Pons (tissue), 1 donor: ENCODE measurements around the gene RFFL.
"Not testable (repeated sequence)": the region's sequence is repeated elsewhere in the genome, so short reads cannot be mapped to it uniquely, and the experiment has no call there.

Experiments used
- DNase-seq: peaks from one replicate; pipeline ENCODE4 v3.0.0-alpha.2; 2016; ENCODE audit warnings: low spot score

Gene RFFL, protein sequence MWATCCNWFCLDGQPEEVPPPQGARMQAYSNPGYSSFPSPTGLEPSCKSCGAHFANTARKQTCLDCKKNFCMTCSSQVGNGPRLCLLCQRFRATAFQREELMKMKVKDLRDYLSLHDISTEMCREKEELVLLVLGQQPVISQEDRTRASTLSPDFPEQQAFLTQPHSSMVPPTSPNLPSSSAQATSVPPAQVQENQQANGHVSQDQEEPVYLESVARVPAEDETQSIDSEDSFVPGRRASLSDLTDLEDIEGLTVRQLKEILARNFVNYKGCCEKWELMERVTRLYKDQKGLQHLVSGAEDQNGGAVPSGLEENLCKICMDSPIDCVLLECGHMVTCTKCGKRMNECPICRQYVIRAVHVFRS

DNA sequence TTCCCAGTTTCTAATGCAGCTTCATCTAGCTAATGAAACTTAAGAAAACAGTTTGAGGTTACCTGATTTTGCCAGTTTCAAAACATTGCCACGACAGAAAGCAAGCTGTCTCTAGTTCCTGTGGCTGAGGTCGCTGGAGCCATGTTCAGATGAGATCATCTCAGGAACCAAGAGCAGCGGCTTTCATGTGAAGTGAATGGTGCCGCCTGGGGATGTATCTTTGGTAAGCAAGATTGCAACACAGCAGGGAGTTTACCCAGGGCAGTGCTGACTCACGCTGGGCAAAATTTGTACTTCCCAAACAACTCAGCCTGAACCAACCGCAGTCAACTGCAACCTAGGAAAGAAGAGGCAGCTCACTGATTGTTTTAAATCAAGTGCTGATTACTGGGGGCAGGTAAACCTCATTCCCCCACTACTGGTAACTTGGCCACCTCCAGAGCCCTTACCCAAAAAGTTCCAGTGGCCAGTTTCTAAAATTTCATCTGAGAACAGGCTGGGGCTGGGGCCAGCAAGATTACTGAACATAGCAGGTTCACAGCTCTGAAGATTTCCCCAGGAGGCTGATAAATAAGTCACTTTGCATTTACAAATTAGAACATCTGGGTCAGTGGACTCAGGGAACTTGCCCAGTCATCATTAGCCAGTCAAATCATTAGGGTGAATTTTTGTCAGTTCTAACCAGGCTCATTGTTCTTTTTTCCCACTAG, at the start of gene RFFL:
Gene RFFL, minus strand, starts transcription at position 194 of the 710 bp plus-strand sequence. CDS start 37,154 bp downstream, outside the sequence.
- peak; percentile 99 for DNase-seq

DNA sequence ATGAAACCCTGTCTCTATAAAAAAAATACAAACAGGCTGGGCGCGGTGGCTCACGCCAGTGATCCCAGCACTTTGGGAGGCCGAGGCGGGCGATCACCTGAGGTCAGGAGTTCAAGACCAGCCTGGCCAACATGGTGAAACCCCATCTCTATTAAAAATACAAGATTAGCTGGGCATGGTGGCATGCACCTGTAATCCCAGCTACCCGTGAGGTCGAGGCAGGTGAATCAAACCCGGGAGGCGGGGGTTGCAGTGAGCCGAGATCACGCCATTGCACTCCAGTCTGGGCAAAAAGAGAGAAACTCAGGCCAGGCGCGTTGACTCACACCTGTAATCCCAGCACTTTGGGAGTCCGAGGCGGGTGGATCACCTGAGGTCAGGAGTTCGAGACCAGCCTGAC, 47.3 kb upstream of the RFFL start:
- DNase-seq = not testable (repeated sequence)

DNA sequence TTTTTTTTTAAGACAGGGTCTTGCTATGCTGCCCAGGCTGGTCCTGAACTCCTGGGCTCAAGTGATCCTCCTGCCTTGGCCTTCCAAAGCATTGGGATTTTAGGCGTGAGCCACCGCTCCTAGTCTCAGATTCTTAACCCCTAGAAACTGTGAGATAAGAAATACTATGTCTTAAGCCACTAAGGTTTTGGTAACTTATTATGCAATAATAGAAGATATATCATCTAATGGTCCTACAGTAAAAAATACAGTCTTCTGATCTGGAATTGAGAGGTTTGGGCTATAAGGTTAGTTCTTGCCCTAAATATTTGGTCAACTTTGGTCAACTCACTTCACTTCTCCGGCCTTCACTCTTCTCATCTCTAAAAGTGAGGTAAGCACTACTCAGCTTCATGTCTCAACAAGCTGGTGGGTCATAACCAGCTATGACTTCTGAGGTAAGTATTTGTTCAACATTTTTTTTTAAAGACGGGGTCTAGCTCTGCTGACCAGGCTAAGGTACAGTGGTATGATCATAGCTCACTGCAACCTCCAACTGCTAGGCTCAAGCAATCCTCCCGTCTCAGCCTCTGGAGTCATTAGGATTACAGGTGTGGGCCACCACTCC, 41.4 kb upstream of the RFFL start:
- no peak for DNase-seq

DNA sequence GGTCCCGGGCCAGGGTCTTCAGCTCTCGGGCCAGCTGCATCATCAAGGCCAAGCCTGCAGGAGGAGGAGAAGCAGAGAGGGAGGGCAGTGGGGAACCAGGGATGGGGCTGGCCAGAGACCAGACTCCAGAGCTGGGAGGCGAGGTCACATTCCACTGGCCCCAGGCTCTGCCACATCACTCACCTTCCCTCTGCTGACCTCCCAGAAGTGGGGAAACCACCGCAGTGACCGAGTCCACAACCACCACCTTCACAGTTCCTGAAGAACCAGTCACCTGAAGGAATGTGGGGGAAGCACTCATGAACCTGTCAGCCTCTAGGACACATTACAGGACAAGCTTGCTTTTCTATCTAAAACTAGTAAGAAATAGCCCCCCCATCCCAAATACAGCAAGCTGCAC, 39.8 kb upstream of the RFFL start:
- no peak for DNase-seq

DNA sequence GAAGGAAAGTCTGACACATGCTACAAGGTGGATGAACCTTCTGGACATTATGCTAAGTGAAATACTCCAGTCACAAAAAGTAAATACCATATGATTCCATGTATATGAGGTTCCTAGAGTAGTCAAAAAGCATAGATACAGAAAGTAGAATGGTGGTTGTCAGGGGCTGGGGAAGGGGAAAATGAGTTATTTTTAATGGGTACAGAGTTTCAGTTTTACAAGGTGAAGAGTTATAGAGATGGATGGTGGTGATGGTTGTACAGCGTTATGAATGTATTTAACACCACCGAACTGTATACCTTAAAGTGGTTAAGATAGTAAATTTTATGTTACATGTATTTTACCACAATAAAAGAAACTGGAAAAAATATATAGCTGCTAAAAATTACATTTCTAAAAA, 38.2 kb upstream of the RFFL start:
- no peak for DNase-seq

DNA sequence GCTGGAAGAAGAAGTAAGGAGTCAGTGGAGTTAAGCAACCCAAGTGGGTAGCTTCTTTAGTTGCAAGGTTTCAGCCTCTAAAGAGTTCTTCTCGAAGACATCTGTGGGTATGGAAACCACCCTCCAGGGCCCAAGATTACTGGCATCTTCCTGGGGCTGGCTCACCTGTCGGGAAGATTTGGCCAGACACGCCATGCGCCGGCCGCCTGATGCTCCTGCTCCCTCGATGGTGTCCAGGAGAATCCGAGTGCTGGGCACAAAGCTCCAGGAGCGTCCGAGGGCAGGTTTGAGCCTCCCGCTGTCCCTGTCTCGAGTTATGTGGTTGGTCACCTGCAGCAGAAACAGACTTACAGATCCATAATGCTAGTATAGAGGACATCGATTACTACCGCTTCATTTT, 37.5 kb upstream of the RFFL start:
- DNase-seq = no peak

DNA sequence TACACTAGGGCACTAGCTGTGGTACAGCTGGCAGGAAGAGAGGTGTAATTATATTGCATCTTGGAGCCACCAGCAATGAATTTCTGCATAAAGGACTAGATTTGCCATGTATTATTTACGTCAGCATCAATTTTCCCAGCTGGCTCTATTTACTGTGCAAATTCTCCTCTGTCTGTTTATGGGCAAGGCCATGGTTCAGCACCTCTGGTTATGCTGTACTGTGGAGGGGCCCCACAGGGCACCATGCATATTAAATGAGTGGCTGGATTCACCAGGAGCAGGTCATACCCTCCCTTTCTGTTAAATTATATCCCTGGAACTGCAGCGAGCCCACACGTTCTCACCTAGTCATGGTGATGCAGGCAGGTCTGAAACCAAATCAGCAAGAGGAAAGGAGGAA, 36.4 kb upstream of the RFFL start:
- DNase-seq = no peak

DNA sequence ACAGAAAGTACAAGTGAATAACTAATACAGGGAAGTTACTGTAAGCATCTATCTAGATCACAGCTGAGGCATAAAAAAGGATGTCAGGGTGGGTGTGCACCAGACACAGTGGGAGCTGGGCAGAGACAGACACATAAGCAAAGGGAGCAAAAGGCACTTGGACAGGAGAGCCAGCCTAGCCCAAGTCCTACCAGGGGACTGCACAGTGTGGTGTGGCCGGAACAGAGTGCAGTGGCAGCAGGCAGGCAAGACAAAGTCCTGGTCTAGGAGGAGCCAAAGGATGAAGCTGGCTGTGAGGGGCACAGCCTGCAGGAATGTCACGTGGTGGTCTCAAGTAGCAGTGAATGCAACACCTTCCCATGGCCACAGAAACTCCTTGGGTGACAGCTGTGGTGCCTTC, 34.3 kb upstream of the RFFL start:
- DNase-seq = no peak

DNA sequence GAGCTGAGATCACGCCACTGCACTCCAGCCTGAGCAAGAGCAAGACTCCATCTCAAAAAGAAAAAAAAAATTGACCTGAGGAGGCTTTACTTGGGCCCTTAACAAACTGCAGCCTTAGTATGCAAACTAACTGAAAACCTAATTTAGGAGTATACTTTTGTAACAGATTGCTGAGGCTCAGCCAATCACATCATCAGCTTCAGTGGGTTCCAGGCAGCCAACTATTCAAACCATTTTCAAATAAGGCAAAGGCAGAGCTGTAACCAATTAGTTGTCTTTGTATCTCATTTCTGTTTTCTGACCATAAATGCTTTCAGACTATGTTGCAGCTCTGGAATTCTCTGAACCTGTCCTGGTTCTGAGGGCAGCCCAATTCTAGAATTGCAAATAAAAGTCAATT, 32.2 kb upstream of the RFFL start:
- DNase-seq = no peak

DNA sequence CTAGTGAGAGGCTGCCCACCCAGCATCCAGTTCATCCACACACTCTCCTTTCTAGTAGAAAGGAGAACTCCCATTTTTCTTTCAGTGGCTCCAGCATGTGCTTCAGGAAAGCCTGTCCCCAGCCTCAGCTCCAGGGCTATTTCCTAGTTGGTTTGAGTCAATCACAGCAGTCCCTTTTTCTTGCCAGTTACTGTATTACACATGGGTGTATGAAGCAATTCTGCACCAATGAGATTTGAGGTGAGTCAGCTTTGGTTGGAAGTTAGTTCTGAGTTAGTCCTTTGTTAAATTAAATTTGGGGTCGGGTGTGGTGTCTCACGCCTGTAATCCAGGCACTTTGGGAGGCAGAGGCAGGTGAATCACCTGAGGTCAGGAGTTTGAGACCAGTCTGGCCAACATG, 31.4 kb upstream of the RFFL start:
- no peak for DNase-seq

DNA sequence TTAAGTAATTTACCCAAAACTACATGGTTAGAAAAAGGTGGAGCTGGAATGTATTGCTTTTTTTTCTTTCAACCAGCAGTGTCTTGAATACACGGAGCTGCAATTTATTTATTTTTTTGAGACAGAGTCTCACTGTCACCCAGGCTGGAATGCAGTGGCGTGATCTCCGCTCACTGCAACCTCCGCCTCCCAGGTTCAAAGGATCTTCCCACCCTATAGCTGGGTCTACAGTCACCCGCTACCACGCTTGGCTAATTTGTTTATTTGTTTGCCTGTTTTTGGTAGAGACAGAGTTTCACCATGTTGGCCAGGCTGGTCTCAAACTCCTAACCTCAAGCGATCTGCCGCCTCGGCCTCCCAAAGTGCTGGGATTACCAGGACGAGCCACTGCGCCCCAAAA, 27.2 kb upstream of the RFFL start:
- not testable (repeated sequence) for DNase-seq

DNA sequence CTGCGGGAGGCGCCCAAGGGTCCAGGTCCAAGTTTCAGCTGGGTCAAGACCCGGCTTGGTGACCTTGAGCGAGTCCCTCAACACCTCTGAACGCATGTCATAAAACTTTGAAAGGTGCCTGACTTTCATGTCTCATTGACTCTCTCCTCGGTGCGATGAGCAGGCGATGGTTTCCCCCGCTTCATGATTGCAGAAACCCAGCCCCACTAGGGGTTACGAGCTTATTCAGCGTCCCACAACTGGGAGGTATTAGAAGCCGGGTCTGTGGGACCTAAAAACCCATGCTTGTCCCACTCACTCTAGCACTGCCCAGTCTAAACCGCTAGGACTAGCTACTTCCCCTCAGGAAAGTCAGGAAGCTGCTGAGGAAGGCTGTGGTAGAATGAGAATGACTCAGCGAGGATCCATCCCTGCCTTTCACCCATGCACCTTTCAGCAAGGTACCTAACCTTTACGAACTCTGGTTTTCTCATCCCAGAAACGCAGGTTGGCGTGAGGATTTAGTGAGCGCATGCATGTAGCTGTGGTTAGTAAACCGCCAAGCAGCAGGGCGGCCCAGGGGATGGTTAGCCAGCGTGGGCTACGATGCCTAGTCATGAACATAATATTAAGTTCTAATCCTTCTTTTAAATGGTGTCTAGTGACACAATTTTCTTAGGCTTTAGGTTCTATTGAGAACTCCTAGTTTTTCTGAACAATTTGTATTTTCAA, 26.2 kb upstream of the RFFL start:
- peak; percentile 58 for DNase-seq

DNA sequence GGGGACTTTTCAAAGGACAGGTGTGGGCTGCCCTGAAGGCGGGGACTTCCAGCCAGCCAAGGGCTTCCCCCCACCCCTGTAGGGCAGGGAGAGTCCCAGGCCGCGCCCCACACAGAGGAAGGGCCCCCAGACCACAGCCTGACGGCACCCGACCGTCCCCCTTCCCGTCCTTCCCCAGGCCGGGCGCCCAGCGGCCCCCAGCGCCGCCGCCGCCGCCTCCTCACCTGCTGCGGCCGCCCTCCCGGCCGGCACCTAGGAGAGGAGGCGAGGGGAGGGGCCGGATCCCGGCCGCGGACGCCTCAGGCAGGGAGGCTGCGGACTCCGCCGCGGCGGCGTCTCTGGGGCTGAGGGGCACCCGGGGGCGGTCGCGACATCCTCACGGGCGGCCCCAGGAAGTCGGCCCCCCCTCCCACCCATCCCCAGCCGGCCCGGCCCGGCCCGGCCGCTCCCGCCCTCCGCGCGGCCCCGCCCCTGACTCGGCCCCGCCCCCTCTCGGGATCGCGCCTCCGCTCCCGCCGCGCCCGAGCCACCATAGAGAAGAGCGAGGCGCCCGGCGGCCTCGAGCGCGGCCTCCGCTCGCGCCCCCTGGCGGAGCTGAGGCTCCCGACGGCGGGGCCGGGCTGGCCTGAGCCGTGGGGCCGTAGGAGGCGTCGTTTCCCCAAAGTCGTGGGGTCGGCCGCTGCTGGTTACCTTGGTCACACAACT, 25.5 kb upstream of the RFFL start:
- DNase-seq = peak; percentile 78

DNA sequence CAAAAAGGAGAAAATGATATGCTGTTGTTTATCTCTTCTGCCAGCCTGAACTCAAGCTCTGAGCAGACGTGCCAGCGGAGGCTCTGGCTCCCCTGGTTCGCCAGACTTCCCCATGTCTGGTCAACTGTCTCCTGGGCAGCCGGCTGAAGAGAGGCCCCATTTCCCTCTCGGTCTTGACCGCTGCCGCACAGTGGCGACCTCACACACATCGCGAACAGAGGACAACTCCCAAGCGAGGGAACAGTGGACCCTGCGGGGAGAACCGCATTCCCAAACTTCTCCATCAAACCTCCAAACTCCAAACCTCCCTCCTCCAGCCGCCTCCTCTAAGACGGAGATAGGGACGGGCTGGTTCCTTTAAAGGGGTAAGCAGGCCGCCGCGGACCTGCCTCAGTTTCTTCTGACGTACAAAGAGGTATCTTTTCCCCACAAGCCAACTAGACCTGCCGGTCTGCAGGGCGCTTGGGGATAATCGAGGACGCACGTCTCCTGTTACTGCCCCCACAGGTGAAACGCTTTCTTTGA, 24.9 kb upstream of the RFFL start:
- peak; percentile 77 for DNase-seq

DNA sequence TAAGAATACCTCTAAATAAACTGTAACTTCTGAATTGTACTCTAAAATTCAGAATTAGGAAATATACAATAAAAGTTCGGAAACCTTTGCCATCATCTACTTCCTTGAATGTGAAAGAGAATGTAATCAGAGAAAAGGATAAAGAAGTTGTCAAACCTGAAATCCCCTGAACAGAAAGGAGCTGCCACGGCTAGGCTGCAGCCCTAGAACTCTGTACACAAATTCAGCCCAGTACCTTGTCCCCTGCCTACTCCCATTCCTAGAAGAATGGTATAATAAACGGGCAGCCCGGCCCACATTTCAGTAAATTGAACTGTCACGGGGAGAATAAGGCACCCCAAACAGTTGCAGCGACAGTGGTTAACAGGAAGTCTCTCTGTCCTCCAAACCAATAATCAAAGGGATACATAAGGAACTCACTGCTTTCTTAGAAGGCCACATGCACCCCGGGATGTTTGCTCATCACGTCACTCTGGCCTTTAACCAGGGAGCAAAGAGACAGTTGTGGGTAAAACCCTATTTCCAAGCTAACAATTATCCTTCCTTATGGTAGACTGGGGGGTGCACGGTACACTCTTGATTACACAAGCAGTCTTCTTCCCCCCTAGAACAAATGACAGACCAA, 24.3 kb upstream of the RFFL start:
- DNase-seq = peak; percentile 88

DNA sequence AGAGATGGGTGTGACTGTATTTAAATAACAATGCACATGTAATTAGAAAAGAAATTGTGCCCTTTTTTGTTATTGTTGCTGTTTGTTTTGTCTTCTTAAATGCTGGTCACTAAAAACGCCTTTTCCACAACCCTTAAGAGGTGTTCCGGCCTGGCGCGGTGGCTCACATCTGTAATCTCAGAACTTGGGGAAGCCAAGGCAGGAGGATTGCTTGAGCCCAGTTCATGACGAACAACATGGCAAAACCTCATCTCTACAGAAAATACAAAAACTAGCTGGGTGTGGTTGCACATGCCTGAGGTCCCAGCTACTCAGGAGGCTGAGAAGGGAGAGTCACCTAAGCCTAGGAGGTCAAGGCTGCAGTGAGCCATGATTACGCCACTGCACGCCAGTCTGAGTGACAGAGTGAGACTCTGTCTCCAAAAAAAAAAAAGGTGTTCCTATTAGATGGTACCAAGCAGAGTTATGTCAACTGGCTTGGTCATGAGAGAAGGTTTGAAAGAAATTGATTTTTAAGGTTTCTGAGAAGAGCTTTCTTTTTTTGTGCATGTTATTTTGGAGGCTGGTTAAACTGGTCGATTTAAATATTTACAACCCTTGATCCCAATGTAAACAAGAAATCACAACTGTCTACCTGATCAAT, 23.5 kb upstream of the RFFL start:
- DNase-seq = peak; percentile 59

DNA sequence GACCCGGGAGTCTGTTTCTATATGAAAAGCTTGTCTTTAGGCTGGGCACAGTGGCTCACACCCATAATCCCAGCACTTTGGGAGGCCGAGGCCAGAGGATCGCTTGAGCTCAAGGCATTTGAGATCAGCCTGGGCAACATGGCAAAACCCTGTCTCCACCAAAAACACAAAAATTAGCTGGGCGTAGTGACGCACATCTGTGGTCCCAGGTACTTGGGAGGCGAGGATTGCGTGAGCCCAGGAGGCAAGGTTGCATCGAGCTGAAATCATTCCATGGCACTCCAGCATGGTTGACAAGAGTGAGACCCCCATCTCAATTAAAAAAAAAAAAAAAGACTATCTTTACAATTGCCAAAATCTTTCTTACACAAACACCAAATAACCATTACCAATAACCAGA, 22.7 kb upstream of the RFFL start:
- no peak for DNase-seq

DNA sequence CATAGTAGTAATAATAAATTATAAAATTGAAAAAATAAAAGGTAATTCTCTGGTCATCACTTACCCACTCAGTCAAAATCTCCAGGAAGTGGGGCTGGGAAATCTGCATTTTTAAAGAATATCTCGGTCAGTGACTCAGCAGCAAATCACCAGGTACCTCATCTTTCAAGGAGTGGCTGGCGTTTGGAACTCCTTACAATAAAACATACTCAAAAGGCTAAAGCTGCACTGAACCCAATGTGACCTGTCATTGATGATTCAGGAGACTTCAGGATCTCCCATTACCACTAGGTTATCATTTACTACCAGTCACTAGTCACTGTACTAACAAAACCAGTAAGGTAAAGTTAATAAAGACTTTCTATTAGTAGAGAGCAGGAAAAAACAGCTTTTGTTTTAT, 21.5 kb upstream of the RFFL start:
- DNase-seq = peak; percentile 46

DNA sequence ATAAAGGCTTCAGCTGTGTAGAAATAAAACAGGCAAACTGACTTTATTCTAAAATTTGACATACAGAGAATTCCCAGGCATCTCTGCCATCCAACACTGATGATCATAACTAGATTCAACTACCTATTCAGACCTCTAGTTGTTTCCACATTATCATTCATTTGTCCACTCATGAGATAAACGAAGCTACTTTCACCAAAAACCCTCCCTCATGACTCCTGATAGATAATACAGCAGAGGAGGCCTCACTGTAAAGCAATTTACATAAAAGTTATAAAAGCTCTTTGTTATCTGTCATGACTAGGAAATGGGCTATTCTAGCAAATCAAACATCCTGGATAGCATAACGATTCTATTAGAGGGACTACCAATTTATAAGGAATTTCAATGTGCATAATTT, 19.6 kb upstream of the RFFL start:
- peak; percentile 59 for DNase-seq

DNA sequence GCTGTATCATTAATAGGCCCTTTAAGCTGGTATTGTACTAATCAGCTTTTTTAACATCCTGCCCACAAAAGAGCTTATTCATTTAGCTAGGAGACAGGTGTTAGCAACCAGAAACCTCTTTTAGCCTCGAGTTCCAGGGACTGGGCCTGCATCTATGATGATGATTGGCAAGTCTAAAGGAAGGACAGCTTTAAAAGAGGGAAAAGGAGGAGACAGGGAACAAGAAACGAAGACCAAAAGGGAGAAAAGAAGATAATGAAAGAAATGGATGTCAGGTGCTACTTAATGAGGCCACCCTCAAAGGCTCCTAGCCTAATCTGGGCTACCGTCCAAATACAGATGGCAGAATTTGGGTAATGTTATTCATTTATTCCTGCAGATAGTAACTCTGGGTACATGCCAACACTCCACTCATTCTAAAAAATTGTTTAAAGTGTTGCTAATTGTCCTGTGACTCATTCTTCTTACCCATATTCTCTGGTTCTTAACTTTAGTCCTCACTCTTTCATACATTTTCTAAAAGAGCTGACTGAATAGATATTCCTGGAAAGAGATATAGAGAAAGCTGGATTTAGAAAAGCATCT, 18.7 kb upstream of the RFFL start:
- DNase-seq = peak; percentile 70
